Caki2 (cell line): ENCODE data around the gene RC3H2. TPM values are rescaled to one million over a fixed set of nuclear protein-coding genes. Genes with fewer than 3 reads are reported as not detected.
A peak's percentile ranks its signal among the peaks of the same experiment; 100 is the strongest.
"Not testable (repeated sequence)": the region's sequence is repeated elsewhere in the genome, so short reads cannot be mapped to it uniquely, and the experiment has no call there.

Source experiments
- DNase-seq: peaks from one replicate; pipeline ENCODE4 v3.0.0-alpha.2; 2015; ENCODE audit warnings: low read depth
- in situ Hi-C: cut with HindIII; loops from 2 replicates; pipeline ENCODE4 v1.10.0; 2016; ENCODE audit warnings: low sequenced_read_pairs, low pct_unique_long_range_greater_than_20kb, mixed read lengths
- total RNA-seq: library from RNA; depleted of rRNA; stranded (reverse); fragments of >200 nt; shearing (Covaris generic); gene quantifications from 2 replicates; pipeline ENCODE4 v1.2.3, GENCODE V29; 2014; ENCODE audit warnings: low replicate concordance; rRNA removed

RC3H2 gene
- total RNA-seq, 1 experiment from 2014 or later = 26.6 TPM

DNA sequence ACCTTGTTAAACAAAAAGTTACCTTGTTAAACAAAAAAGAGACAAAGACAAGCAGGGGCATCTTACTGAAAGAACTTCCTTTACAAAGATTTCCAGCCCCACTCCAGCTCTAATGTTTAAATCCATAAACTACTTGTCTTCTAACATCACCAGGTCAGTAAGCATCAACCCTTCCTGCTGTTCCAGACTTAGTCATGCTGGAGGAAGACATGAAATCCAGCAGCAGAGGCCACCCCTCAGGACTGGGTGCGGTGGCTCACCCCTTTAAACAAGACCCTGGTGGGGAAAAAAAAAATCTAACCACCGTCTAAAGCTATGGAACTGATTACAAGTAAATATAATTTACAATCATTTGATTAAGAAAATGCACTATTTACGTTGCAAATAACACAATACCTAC is 85.8 kb downstream of the RC3H2 start:
- no peak for DNase-seq
- in situ Hi-C loops = no loop called here

GRCh38 chr9:122816163-122816867 is 88.8 kb downstream of the RC3H2 start:
- in situ Hi-C loops = no loop called here
- DNase-seq = no peak

DNA sequence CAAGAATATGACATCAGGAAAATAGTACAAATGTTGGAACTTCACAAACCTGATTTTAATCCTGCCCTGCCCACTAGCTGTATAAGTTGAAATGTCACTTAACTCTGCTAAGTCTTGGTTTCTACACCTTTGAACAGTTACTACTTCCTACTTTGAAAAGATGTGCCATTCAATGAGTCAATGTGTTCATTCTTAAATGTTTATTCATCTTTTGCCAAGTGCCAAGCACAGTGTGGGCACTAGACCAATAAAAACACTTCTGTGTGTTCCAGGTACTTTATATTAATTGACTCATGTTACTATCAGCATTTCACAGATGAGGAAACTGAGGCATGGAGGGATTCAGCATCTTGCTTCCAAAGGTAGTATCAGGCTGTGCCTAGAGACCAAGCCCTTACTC is 89.6 kb downstream of the RC3H2 start:
- DNase-seq = no peak
- in situ Hi-C loops = no loop called here

- DNase-seq = no peak
- in situ Hi-C loops = no loop called here
Measured at GRCh38 chr9:122814545-122814944, 90.6 kb downstream of the RC3H2 start.

DNA sequence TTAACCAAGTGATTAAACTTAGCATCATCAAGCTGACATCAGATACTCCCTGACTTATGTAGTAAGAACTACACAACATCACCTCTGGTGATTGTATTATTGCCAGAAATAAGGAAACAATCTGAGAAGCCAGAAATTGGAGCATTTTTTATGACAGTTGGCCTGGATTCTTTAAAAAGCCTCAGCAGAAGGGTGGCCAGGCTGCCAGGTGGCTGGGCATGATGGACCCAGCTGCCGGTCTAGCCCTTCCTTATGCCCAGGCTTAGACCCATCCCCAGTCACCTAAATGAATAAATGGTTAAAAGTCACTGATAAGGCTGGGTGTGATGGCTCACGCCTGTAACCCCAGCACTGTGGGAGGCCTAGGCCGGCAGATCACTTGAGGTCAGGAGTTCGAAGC is 92.4 kb downstream of the RC3H2 start:
- no peak for DNase-seq
- in situ Hi-C loops = no loop called here

- peak; percentile 64 for DNase-seq
Measured at GRCh38 chr9:122810306-122810946, 94.7 kb downstream of the RC3H2 start.

DNA sequence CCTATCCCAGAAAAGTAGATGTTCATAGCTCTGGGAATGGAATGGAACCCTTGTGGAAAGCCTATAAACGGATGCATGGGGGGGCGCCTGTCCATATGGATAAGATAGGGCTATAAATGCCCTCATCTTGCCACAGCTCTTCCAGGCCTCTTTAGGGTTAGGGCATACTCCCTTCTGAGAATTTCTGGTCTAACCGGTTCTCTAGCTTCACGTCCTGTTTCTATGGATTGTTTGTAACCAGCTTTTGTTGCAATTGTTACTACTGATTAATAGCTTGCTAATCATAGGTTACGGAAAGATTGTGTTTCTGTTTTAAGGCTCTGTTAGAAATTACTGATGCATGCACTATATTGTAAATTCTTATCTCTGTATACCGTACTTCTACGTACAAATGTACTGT is 95.9 kb downstream of the RC3H2 start:
- DNase-seq, in situ Hi-C loops: not testable (repeated sequence)

More at GRCh38 chr9:122810306-122810946, 94.7 kb downstream of the RC3H2 start:
- in situ Hi-C loops = no loop called here

- in situ Hi-C loops = no loop called here
Measured at GRCh38 chr9:122808141-122808540, 97.0 kb downstream of the RC3H2 start.

DNA sequence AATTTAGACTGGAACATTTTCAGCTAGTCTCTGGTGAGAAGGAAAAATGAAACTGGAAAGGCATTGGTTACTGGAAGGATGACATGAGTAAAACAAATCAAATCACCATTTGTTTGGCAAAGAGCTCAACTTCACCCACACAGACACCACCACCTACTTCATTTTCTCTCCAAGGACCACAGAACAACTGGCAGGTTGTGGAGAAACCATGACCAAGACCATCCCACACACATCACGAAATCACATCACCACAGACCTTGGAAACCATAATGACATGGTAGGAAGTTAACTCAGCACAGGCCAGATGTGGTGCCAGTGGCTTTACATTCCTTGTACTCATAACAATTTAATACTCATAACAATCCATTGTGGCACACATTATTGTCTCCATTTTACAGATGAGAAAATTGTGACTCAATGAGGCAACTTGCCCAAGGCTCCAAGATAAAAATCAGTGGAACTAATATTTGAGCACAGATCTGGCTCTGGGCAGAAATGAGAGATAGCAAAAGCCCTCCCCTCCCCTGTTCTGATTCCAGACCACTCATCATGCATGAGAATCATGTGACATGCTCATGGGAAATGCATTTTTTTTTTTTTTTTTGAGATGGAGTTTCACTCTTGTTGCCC is 97.8 kb downstream of the RC3H2 start:
- in situ Hi-C loops = no loop called here
- no peak for DNase-seq

More at GRCh38 chr9:122808141-122808540, 97.0 kb downstream of the RC3H2 start:
- no peak for DNase-seq

GRCh38 chr9:122806661-122807060 is 98.5 kb downstream of the RC3H2 start:
- DNase-seq = no peak

DNA sequence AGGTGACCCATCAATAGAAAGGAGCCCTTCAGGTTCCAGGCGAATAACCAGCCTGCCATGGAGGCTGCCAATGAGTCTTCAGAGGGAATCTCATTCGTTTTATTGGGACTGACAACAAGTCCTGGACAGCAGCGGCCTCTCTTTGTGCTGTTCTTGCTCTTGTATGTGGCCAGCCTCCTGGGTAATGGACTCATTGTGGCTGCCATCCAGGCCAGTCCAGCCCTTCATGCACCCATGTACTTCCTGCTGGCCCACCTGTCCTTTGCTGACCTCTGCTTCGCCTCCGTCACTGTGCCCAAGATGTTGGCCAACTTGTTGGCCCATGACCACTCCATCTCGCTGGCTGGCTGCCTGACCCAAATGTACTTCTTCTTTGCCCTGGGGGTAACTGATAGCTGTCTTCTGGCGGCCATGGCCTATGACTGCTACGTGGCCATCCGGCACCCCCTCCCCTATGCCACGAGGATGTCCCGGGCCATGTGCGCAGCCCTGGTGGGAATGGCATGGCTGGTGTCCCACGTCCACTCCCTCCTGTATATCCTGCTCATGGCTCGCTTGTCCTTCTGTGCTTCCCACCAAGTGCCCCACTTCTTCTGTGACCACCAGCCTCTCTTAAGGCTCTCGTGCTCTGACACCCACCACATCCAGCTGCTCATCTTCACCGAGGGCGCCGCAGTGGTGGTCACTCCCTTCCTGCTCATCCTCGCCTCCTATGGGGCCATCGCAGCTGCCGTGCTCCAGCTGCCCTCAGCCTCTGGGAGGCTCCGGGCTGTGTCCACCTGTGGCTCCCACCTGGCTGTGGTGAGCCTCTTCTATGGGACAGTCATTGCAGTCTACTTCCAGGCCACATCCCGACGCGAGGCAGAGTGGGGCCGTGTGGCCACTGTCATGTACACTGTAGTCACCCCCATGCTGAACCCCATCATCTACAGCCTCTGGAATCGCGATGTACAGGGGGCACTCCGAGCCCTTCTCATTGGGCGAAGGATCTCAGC is 104.8 kb downstream of the RC3H2 start, which contains the start of gene OR1K1:
OR1K1 (plus strand) TSS at position 58 of the 995 bp plus-strand sequence; CDS start at position 58, 0 bp downstream.
- in situ Hi-C loops = no loop called here
- no peak for DNase-seq

More at GRCh38 chr9:122806661-122807060, 98.5 kb downstream of the RC3H2 start:
- in situ Hi-C loops = no loop called here

DNA sequence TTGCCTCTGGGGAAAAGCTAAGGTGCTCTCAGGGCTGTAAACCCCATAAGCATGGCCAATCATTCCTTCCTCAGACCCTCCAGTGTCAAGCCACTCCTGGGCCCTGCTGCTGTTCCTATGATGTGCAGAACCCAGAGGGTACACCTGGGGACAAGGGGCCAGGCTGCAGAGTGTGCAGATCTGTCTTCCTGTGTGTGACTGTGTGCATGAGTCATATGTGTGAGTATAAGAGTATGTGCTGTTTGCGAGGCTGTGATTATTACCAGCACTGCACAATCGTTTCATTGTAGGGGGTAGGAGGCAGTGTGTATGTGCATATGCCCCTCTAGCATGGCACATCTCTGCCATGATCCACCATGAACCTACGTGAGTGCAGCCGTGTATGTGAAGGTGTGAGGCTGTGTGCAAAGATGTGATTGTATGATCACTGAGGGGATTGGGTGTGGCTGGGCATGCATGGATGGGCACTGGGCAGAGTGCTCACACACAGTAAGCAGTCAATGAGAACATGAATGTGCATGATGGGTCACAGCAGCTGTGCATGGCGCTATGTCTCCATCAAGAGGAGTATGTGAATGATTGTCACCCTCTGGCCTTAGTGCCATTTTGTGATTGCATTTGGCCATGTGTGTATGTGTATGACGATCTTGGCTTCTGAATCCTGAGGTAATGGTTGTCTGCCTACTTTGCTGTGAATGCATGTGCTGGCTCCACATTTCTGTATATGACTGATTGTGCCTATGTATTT is 107.7 kb downstream of the RC3H2 start:
- DNase-seq = no peak
- in situ Hi-C loops = no loop called here

Other genes with a start within 250 kb of the RC3H2 start
- gene OR1B1, start 247.7 kb downstream of the RC3H2 start, total RNA-seq = not detected in 2 replicates
- not detected in 2 replicates for gene OR1L1, start 243.6 kb downstream of the RC3H2 start, total RNA-seq
- gene OR1L3, start 230.2 kb downstream of the RC3H2 start, total RNA-seq = not detected in 2 replicates
- not detected in 2 replicates for gene OR1L4, start 181.4 kb downstream of the RC3H2 start, total RNA-seq
- gene OR1L6, start 163.1 kb downstream of the RC3H2 start, total RNA-seq = not detected in 2 replicates
- gene OR5C1, start 116.4 kb downstream of the RC3H2 start, total RNA-seq = not detected in 2 replicates
- gene OR1K1, start 105.2 kb downstream of the RC3H2 start, total RNA-seq = not detected in 2 replicates
- gene PDCL, start 76.8 kb downstream of the RC3H2 start, total RNA-seq = 30.1 and 31.8 TPM in 2 replicates
- gene ZBTB6, start 8.0 kb upstream of the RC3H2 start, total RNA-seq = 2.3 and 6.1 TPM in 2 replicates
- 0.17 and 1.7 TPM in 2 replicates for gene ZBTB26, start 26.2 kb upstream of the RC3H2 start, total RNA-seq
- 8.3 and 13.6 TPM in 2 replicates for gene RABGAP1, start 35.7 kb upstream of the RC3H2 start, total RNA-seq
- gene GPR21, start 128.3 kb upstream of the RC3H2 start, total RNA-seq = not detected in 2 replicates